Esophagus squamous epithelium (tissue), 5 donors: ENCODE data around the gene ANKS1B. TPM values are rescaled to one million over a fixed set of nuclear protein-coding genes. Genes with fewer than 3 reads are reported as not detected.

Experiments
- DNase-seq: peaks from one replicate; lab custom pipeline; 2025; lab: John Stamatoyannopoulos, UW
- H3K27ac ChIP-seq, 4 donors: fragments of 200-600 bp; sonication (generic); one replicate each; pipeline ENCODE4 v1.5.1; 2016 to 2019; ENCODE audit warnings: mild to moderate bottlenecking in 1 of 4
- H3K27me3 ChIP-seq, 4 donors: fragments of 200-600 bp; sonication (generic); 1 replicate in 3 of 4; 2 replicates in 1 of 4; pipeline versions ENCODE4 v1.5.1 to v1.6.0; 2017 to 2021; ENCODE audit warnings: antibody characterized with exemption in 1 of 4
- H3K36me3 ChIP-seq, 3 donors: fragments of 200-600 bp; sonication (generic); one replicate each; pipeline ENCODE4 v1.5.1; 2016 to 2019
- H3K4me1 ChIP-seq, 3 donors: fragments of 200-600 bp; sonication (generic); one replicate each; pipeline ENCODE4 v1.5.1; 2017 to 2019
- H3K4me3 ChIP-seq, 4 donors: fragments of 200-600 bp; sonication (generic); 1 replicate in 3 of 4; 2 replicates in 1 of 4; pipeline ENCODE4 v1.5.1; 2016 to 2019; ENCODE audit warnings: mild to moderate bottlenecking in 2 of 4, moderate library complexity in 1 of 4
- H3K9me3 ChIP-seq, 3 donors: fragments of 200-600 bp; sonication (generic); one replicate each; pipeline ENCODE4 v1.5.1; 2016 to 2019
- CTCF ChIP-seq, 6 experiments: fragments of 450-650 bp in 4 of 6; fragments of 200-600 bp in 2 of 6; sonication (generic) in 2 of 6; IDR thresholded peaks; one replicate each; pipeline ENCODE4 v1.5.1; 2016 to 2019; ENCODE audit warnings: antibody characterized with exemption in 6 of 6, mild to moderate bottlenecking in 4 of 6, moderate library complexity in 4 of 6
- POLR2A ChIP-seq, 4 donors: fragments of 450-650 bp; IDR thresholded peaks; one replicate each; pipeline ENCODE4 v1.6.1; 2017; ENCODE audit warnings: antibody characterized with exemption in 4 of 4, mild to moderate bottlenecking in 4 of 4, moderate library complexity in 3 of 4
- WGBS, 2 donors: methylation state at CpG; one replicate each; pipeline ENCODE4 v1.1.5; 2018; 5-methylcytosine and 5-hydroxymethylcytosine counted together
- intact Hi-C: fragments of 100-400 bp; cut with DNase I; formaldehyde crosslinking; loops from one replicate; pipeline ENCODE4 v1.15.0; 2022
- total RNA-seq, 4 donors: library from RNA; depleted of rRNA; stranded (reverse); fragments of >200 nt; gene quantifications; one replicate each; pipeline ENCODE4 v1.1.0, GENCODE V29; 2016
- donor health status: DM: yes; HTN: yes; CAD: no.

Gene ANKS1B
- total RNA-seq, 4 donors from 2014 or later, result 1.6 to 15.8 (median 8.1) TPM

GRCh38 chr12:98983647-98984046 lies 1001.1 kb downstream of the ANKS1B start:
- 84% methylated on average over 1 of the region's 1 CpG for WGBS, 2 donors
- no peak overlapping the region for H3K27ac ChIP-seq
- H3K27me3 ChIP-seq, result no peaks in the 10 kb centered on the region
- TF ChIP-seq CTCF (IDR thresholded peaks at IDR 0.05), result no peak
- TF ChIP-seq POLR2A (IDR thresholded peaks at IDR 0.05), result no peak
- H3K4me3 ChIP-seq, result no peak overlapping the region
- no peak for DNase-seq
- intact Hi-C loops, result no loop called here
- H3K4me1 ChIP-seq, result no peaks in the 10 kb centered on the region
- H3K9me3 ChIP-seq, result peaks cover 0 to 7% (median 4%) of the 10 kb centered on the region in 3 donors
- no peaks in the 10 kb centered on the region for H3K36me3 ChIP-seq

- Histone ChIP-seq H3K4me1 (no peaks in the 10 kb centered on the region), H3K4me3 (no peak overlapping the region), H3K27me3 (no peaks in the 10 kb centered on the region), H3K36me3 (no peaks in the 10 kb centered on the region), H3K9me3 (peaks cover 0 to 7% (median 4%) of the 10 kb centered on the region in 3 donors), H3K27ac (no peak overlapping the region)
- intact Hi-C loops, result no loop called here
- TF ChIP-seq POLR2A (IDR thresholded peaks at IDR 0.05) (no peak), CTCF (IDR thresholded peaks at IDR 0.05) (no peak)
- no peak for DNase-seq
Observed at GRCh38 chr12:98980508-98980907, 1004.2 kb downstream of the ANKS1B start.

DNA sequence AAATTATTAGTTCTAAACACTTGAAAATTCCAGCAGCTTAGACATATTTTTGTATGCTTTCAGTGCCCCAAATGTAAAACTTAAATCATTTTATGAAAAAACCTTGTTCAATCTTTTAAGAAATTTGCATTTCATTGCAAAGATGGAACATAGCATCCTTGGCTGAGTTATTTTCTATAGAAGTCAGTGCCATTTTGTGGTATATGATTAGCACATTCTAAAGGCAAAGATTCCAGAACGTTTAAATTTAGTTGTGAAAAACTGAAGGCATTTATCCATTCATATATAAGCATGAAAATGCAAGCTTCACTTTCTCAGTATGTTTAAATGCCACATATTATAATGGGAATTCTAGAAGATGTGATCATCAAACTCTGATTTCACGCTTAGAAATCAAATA lies 1007.5 kb downstream of the ANKS1B start:
- Histone ChIP-seq H3K27me3 (no peaks in the 10 kb centered on the region), H3K4me3 (no peak overlapping the region), H3K4me1 (no peaks in the 10 kb centered on the region), H3K27ac (no peak overlapping the region), H3K36me3 (no peaks in the 10 kb centered on the region), H3K9me3 (no peaks in the 10 kb centered on the region)
- TF ChIP-seq POLR2A (IDR thresholded peaks at IDR 0.05), result no peak
- TF ChIP-seq CTCF (IDR thresholded peaks at IDR 0.05), result no peak
- intact Hi-C loops, result no loop called here
- no peak for DNase-seq
- WGBS, 2 donors, result 62 to 72% methylated on average over 2 of the region's 2 CpGs

- Histone ChIP-seq H3K4me1 (no peaks in the 10 kb centered on the region), H3K27ac (no peak overlapping the region), H3K9me3 (no peaks in the 10 kb centered on the region), H3K27me3 (no peaks in the 10 kb centered on the region), H3K4me3 (no peak overlapping the region), H3K36me3 (no peaks in the 10 kb centered on the region)
- TF ChIP-seq POLR2A (IDR thresholded peaks at IDR 0.05) (no peak), CTCF (IDR thresholded peaks at IDR 0.05) (no peak)
- DNase-seq, result no peak
- intact Hi-C loops, result no loop called here
Observed at GRCh38 chr12:98974767-98975381, 1009.9 kb downstream of the ANKS1B start.

GRCh38 chr12:98973395-98973794 lies 1011.3 kb downstream of the ANKS1B start:
- Histone ChIP-seq H3K9me3 (no peaks in the 10 kb centered on the region), H3K4me1 (no peaks in the 10 kb centered on the region), H3K27ac (no peak overlapping the region), H3K4me3 (no peak overlapping the region), H3K27me3 (no peaks in the 10 kb centered on the region), H3K36me3 (no peaks in the 10 kb centered on the region)
- intact Hi-C loops, result no loop called here
- no peak for DNase-seq
- no peak for TF ChIP-seq POLR2A (IDR thresholded peaks at IDR 0.05)
- WGBS, 2 donors, result 25 to 52% methylated on average over 2 of the region's 2 CpGs

DNA sequence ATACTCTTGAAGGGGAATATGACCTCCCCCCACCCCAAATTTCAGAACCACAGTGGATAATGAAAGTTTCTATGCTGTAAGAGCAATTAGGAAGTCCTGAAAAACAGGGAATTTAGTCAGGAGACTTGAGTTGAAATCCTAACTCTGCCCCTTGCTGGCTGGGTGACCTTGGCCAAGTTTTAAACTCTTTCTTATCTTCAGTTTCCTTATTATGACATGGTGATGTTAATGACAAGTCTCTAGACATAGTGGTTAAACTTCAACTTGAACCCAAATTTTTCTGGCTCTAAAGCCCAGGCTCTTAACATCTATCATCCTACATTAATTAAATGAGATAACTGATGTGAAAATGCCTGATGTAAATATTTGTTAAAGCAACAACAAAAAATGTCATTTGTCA lies 1013.8 kb downstream of the ANKS1B start:
- H3K27ac ChIP-seq, result no peak overlapping the region
- no peaks in the 10 kb centered on the region for H3K27me3 ChIP-seq
- H3K4me3 ChIP-seq, result no peak overlapping the region
- TF ChIP-seq CTCF (IDR thresholded peaks at IDR 0.05) (no peak), POLR2A (IDR thresholded peaks at IDR 0.05) (no peak)
- no peaks in the 10 kb centered on the region for H3K4me1 ChIP-seq
- no peaks in the 10 kb centered on the region for H3K36me3 ChIP-seq
- intact Hi-C loops, result no loop called here
- DNase-seq, result no peak
- H3K9me3 ChIP-seq, result no peaks in the 10 kb centered on the region
